Panc1 (cell line): ENCODE data around the gene NOXA1. TPM values are rescaled to one million over a fixed set of nuclear protein-coding genes. Genes with fewer than 3 reads are reported as not detected.

Experiments
- ATAC-seq: fragments of 200-7000 bp; cut with Tn5 transposase; 2 replicates; pipeline ENCODE4 v1.9.1; 2020; ENCODE audit warnings: mild to moderate bottlenecking, moderate library complexity
- BruUV-seq: library from RNA; stranded (reverse); fragments of 400-500 nt; replicated peaks from 2 replicates; lab custom pipeline; 2021; lab: Mats Ljungman, UMichigan
- CTCF ChIA-PET: fragments of 300-600 bp; sonication (Branson Sonifier 250); formaldehyde crosslinking; loops from one replicate; lab custom pipeline; 2022; ENCODE audit warnings: antibody characterized with exemption; lab: Charles Lee
- POLR2A ChIA-PET: fragments of 300-600 bp; sonication (Branson Sonifier 250); formaldehyde crosslinking; loops from one replicate; lab custom pipeline; 2022; ENCODE audit warnings: antibody characterized with exemption; lab: Charles Lee
- DNase-seq: peaks from one replicate; pipeline ENCODE4 v3.0.0-alpha.2; 2010; ENCODE audit warnings: low read depth, low spot score
- H3K27ac ChIP-seq: 2 replicates; pipeline ENCODE4 v1.5.1; 2011; ENCODE audit warnings: mild to moderate bottlenecking, low read length, inconsistent platforms
- H3K27me3 ChIP-seq: fragments of 200-500 bp; sonication (Bioruptor generic); 2 replicates; pipeline ENCODE4 v1.6.0; 2014; ENCODE audit warnings: low read length, inconsistent platforms; ENCODE audit not compliant: control insufficient read depth, insufficient read depth
- H3K36me3 ChIP-seq: fragments of 200-500 bp; sonication (Bioruptor generic); 2 replicates; pipeline ENCODE4 v1.5.1; 2014; ENCODE audit warnings: inconsistent platforms, mild to moderate bottlenecking, low read length, moderate library complexity; ENCODE audit not compliant: control insufficient read depth, insufficient read depth
- H3K4me1 ChIP-seq: 2 replicates; pipeline ENCODE4 v1.5.1; 2011; ENCODE audit warnings: inconsistent platforms, mild to moderate bottlenecking, low read length, moderate library complexity; ENCODE audit not compliant: control insufficient read depth, insufficient read depth
- H3K4me3 ChIP-seq, 2 experiments: 2 replicates each; pipeline ENCODE4 v1.5.1; 2011 to 2012; ENCODE audit warnings: low read depth in 2 of 2, low read length in 2 of 2, mild to moderate bottlenecking in 2 of 2, inconsistent platforms in 1 of 2, moderate library complexity in 1 of 2
- H3K9me3 ChIP-seq: fragments of 200-500 bp; sonication (Bioruptor generic); 2 replicates; pipeline ENCODE4 v1.5.1; 2014; ENCODE audit warnings: low read depth, mild to moderate bottlenecking, inconsistent platforms, low read length, moderate library complexity; ENCODE audit not compliant: control insufficient read depth, insufficient read depth
- CTCF ChIP-seq: fragments of 450-650 bp; IDR thresholded peaks from 2 replicates; pipeline ENCODE4 v1.5.1; 2017; ENCODE audit warnings: mild to moderate bottlenecking
- POLR2AphosphoS5 ChIP-seq: IDR thresholded peaks from 2 replicates; pipeline ENCODE4 v1.6.1; 2012; ENCODE audit warnings: mild to moderate bottlenecking, low read depth, low read length, moderate library complexity
- REST ChIP-seq, 2 experiments: IDR thresholded peaks; 2 replicates each; pipeline ENCODE4 v1.6.1; 2011 to 2012; ENCODE audit warnings: low read depth in 2 of 2, control low read depth in 1 of 2, low read length in 1 of 2, mild to moderate bottlenecking in 1 of 2, moderate library complexity in 1 of 2; ENCODE audit not compliant: insufficient read depth in 1 of 2
- SIN3A ChIP-seq: IDR thresholded peaks from 2 replicates; pipeline ENCODE4 v1.6.1; 2012; ENCODE audit warnings: low read depth, mild to moderate bottlenecking, low read length, moderate library complexity, borderline replicate concordance; ENCODE audit not compliant: insufficient read depth
- in situ Hi-C: cut with HindIII; loops from 2 replicates; pipeline ENCODE4 v1.10.0; 2016; ENCODE audit warnings: low sequenced_read_pairs, low pct_unique_long_range_greater_than_20kb
- intact Hi-C: fragments of 100-400 bp; cut with micrococcal nuclease; formaldehyde crosslinking; loops from one replicate; pipeline ENCODE4 v1.10.0; 2022; ENCODE audit not compliant: unreplicated experiment
- total RNA-seq: library from RNA; stranded (reverse); gene quantifications from one replicate; pipeline ENCODE4 v1.2.1, GENCODE V29; 2021; ENCODE audit not compliant: unreplicated experiment

The NOXA1 gene
- total RNA-seq, 1 experiment from 2014 or later, result 3.7 TPM

DNA sequence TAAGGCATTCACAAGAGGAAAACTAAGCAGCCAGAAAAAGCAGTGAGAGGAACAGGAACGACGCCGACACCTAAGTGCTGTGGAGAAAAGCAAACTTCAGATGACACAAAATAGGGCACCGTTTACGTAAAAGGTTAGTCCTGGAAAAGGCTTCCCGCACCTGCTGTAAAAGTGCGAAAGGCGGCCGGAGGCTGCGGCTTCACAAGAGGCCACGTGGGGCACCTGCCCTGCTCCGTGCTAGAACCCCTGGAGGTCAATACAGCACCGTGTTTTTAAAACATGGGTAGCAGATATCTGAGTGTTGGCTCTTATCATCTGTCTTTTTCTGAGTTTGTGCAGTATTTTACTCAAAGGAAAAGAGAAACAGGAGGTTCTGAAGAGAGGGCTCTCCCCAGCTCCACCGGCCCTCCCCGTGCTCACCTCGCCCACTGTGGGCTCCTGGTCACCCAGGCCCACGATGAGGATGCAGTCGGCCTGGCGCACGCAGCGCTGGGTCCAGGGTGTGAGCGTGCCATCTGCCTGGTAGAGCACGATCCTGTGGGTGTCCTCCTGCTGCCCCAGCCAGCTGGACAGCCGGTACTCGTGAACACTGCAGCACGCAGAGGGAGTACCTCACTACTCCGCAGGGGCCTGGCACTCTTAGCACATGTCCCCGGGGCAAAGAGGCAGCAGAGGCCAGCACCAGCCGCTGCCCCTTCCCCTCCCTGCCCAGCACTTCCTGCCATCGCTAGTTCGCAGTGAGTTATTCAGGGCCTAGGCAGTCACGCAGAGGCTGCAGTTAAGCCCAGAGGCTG lies 56.9 kb downstream of the NOXA1 start:
- no peak overlapping the region for H3K27ac ChIP-seq
- CTCF ChIA-PET, result no interaction called here

More for the DNA sequence above, 56.9 kb downstream of the NOXA1 start:
- BruUV-seq, result no TSS peak
- peaks cover 11% of the 10 kb centered on the region; the same call in 1 of the 2 replicates for H3K4me1 ChIP-seq
- H3K27me3 ChIP-seq, result no peaks in the 10 kb centered on the region
- no peak for ATAC-seq
- no peaks in the 10 kb centered on the region for H3K36me3 ChIP-seq
- H3K9me3 ChIP-seq, result no peaks in the 10 kb centered on the region
- in situ Hi-C loops, result no loop called here
- no peak for DNase-seq
- POLR2A ChIA-PET, result no interaction called here
- H3K4me3 ChIP-seq, result no peak overlapping the region
- TF ChIP-seq CTCF (no peak), POLR2AphosphoS5 (no peak), SIN3A (no peak), REST (IDR thresholded peaks at IDR 0.05; ENCODE audit: insufficient read depth in 1 of 2, low read depth in 2 of 2, low read length in 1 of 2) (no peak)
- intact Hi-C loops, result no loop called here
